VCaP (cell line): ENCODE measurements around the gene NFIA.

Experiments used
- H3K27ac ChIP-seq: fragments of 450-650 bp; 2 replicates; pipeline ENCODE4 v1.5.1; 2017
- TF ChIP-seq, protein P1 (sequence below): fragments of 450-650 bp; conservative IDR thresholded peaks from 2 replicates; pipeline ENCODE4 v1.5.1; 2017; ENCODE audit warnings: mild to moderate bottlenecking, moderate library complexity

NFIA gene

DNA sequence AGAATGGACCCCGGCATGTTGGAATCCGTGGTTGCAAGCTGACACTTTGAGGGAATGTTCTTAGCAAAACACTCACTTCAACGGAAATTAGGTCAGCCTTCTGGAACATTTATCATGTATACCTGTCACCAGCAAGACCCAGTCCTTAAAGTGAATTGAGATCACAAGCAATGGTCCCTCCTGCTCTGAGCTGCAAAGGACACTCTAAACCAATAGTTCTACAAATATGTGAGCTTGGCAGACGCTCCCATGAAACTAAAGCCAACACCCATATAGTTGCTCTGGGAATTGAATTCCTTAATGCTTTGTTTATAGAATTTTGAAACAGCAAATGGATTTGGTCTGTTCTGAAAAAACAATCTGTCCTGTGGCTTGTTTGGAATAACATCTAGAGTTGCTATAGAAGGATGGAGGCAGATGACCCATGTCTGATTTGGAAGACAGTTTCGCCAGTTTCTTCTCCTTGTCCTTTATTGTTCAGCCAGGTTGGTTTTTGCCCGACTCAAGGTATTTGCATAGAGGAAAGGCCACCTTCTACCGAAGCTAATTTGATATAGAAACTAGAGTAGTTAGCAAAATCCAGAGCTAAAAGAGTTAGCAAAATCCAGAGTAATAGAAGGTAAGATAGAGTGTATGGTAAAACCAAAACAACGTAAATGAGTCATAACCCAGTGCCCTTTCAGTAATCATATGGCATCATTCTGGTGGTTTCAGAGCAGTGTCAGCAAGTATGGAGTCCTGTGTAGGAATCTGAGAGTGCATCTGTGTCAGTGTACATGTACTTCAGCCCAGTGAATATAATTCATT is 236.2 kb downstream of the NFIA start:
- peak overlapping the region; percentile 43; the same call in 1 of the 2 replicates for H3K27ac ChIP-seq
- TF ChIP-seq, protein P1, sequence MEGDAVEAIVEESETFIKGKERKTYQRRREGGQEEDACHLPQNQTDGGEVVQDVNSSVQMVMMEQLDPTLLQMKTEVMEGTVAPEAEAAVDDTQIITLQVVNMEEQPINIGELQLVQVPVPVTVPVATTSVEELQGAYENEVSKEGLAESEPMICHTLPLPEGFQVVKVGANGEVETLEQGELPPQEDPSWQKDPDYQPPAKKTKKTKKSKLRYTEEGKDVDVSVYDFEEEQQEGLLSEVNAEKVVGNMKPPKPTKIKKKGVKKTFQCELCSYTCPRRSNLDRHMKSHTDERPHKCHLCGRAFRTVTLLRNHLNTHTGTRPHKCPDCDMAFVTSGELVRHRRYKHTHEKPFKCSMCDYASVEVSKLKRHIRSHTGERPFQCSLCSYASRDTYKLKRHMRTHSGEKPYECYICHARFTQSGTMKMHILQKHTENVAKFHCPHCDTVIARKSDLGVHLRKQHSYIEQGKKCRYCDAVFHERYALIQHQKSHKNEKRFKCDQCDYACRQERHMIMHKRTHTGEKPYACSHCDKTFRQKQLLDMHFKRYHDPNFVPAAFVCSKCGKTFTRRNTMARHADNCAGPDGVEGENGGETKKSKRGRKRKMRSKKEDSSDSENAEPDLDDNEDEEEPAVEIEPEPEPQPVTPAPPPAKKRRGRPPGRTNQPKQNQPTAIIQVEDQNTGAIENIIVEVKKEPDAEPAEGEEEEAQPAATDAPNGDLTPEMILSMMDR = no peak

DNA sequence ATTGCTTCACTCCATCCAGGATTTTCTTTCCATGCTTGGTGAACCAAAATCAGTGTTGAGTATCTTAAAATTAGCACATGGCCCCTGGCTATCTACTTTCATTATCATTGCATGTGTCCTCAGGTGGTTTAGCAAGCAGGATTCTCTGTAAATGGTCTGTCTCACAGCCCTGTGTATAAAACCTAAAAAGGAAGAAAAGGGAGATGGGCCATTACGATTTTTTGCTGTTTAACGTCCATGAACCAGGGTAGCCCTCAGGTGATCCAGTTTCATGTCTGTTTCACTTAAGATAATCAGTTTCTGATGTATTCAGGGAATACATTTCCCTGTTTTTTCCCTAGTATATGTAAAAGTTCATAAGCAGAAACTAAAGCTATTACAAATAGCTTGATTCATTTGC is 238.2 kb downstream of the NFIA start:
- peak overlapping the region; percentile 43; the same call in 1 of the 2 replicates for H3K27ac ChIP-seq
- TF ChIP-seq, protein P1 = no peak

- TF ChIP-seq, protein P1 = no peak
- no peak overlapping the region for H3K27ac ChIP-seq
These were observed 239.8 kb downstream of the NFIA start for GRCh38 chr1:61322008-61322744.

GRCh38 chr1:61322769-61323168 is 240.4 kb downstream of the NFIA start:
- TF ChIP-seq, protein P1 = no peak
- H3K27ac ChIP-seq = no peak overlapping the region

GRCh38 chr1:61323681-61324328 is 241.4 kb downstream of the NFIA start:
- H3K27ac ChIP-seq = no peak overlapping the region
- TF ChIP-seq, protein P1 = no peak

- H3K27ac ChIP-seq = no peak overlapping the region
- TF ChIP-seq, protein P1 = no peak
These were observed 244.4 kb downstream of the NFIA start for GRCh38 chr1:61326713-61327112.

DNA sequence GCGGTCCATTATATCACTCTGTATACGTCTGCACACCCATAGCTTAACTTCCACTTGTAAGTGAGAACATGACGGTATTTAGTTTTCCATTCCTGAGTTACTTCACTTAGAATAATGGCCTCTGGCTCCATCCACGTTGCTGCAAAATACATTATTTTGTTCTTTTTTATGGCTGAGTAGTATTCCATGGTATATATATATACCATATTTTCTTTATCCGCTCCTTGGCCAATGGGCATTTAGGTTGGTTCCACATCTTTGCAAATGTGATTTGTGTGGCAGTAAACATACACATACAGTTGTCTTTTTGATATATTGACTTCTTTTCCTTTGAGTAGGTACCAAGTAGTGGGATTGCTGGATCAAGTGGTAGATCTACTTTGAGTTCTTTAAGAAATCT is 245.1 kb downstream of the NFIA start:
- TF ChIP-seq, protein P1 = no peak
- H3K27ac ChIP-seq = no peak overlapping the region
